Neural cell (in vitro differentiated cells): Measurements from ENCODE around the gene OR2F1. TPM values are rescaled to one million over a fixed set of nuclear protein-coding genes. Genes with fewer than 3 reads are reported as not detected.
"Not testable (repeated sequence)": the region's sequence is repeated elsewhere in the genome, so short reads cannot be mapped to it uniquely, and the experiment has no call there.

ENCODE experiments used
- H2AFZ ChIP-seq: fragments of 200-600, 300-800 bp; sonication (generic), shearing (Covaris generic); 2 replicates; pipeline ENCODE4 v1.6.0; 2014; ENCODE audit warnings: low read depth, mild to moderate bottlenecking, antibody characterized with exemption, low read length, moderate library complexity
- H3F3A ChIP-seq: fragments of 200-600 bp; shearing (Covaris generic); 2 replicates; pipeline ENCODE4 v1.6.1; 2016; ENCODE audit warnings: mild to moderate bottlenecking, moderate library complexity, mixed read lengths, antibody characterized with exemption, low read length; ENCODE audit not compliant: insufficient read depth, poor library complexity, severe bottlenecking
- H3K27ac ChIP-seq: fragments of 200-600, 300-800 bp; sonication (generic), shearing (Covaris generic); 2 replicates; pipeline ENCODE4 v1.5.1; 2014; ENCODE audit warnings: mild to moderate bottlenecking, low read length, moderate library complexity
- H3K27me3 ChIP-seq: fragments of 300-800, 200-600 bp; sonication (generic), shearing (Covaris generic); 2 replicates; pipeline ENCODE4 v1.6.0; 2014; ENCODE audit warnings: mild to moderate bottlenecking, low read depth, low read length, moderate library complexity; ENCODE audit not compliant: insufficient read depth
- H3K36me3 ChIP-seq: fragments of 300-800, 200-600 bp; sonication (generic), shearing (Covaris generic); 2 replicates; pipeline ENCODE4 v1.5.1; 2014; ENCODE audit warnings: mild to moderate bottlenecking, antibody characterized with exemption, low read length, moderate library complexity; ENCODE audit not compliant: insufficient read depth
- H3K4me2 ChIP-seq: fragments of 300-800, 200-600 bp; sonication (generic), shearing (Covaris generic); 2 replicates; pipeline ENCODE4 v1.6.0; 2014; ENCODE audit warnings: mild to moderate bottlenecking, low read length
- H3K4me3 ChIP-seq: fragments of 300-800, 200-600 bp; sonication (generic), shearing (Covaris generic); 2 replicates; pipeline ENCODE4 v1.5.1; 2014; ENCODE audit warnings: mild to moderate bottlenecking, low read length, moderate library complexity
- H3K79me2 ChIP-seq: fragments of 200-600 bp; shearing (Covaris generic); replicated peaks from 2 replicates; pipeline ENCODE4 v1.6.0; 2014; ENCODE audit warnings: mild to moderate bottlenecking, low read length, moderate library complexity; ENCODE audit not compliant: insufficient read depth
- H3K9ac ChIP-seq: fragments of 300-800, 200-600 bp; sonication (generic), shearing (Covaris generic); 2 replicates; pipeline ENCODE4 v1.6.1; 2016; ENCODE audit warnings: mild to moderate bottlenecking, low read length, mixed read lengths
- H3K9me2 ChIP-seq: fragments of 200-600 bp; shearing (Covaris generic); 2 replicates; pipeline ENCODE4 v1.6.1; 2016; ENCODE audit warnings: mild to moderate bottlenecking, low read length, mixed read lengths; ENCODE audit not compliant: insufficient read depth
- H3K9me3 ChIP-seq: fragments of 200-600, 300-800 bp; sonication (generic), shearing (Covaris generic); 2 replicates; pipeline ENCODE4 v1.6.1; 2016; ENCODE audit warnings: mild to moderate bottlenecking, mixed run types, low read length, moderate library complexity, mixed read lengths
- H4K20me1 ChIP-seq: fragments of 200-600 bp; shearing (Covaris generic); 2 replicates; pipeline ENCODE4 v1.6.1; 2016; ENCODE audit warnings: mild to moderate bottlenecking, mixed run types; ENCODE audit not compliant: insufficient read depth
- CTCF ChIP-seq: fragments of 450-650 bp; IDR thresholded peaks from 2 replicates; pipeline ENCODE4 v1.5.1; 2014; ENCODE audit warnings: antibody characterized with exemption, mild to moderate bottlenecking, moderate library complexity; ENCODE audit not compliant: poor library complexity, severe bottlenecking
- EP300 ChIP-seq: fragments of 450-650 bp; conservative IDR thresholded peaks from 2 replicates; pipeline ENCODE4 v1.6.1; 2014; ENCODE audit warnings: antibody characterized with exemption, mild to moderate bottlenecking, moderate library complexity; ENCODE audit not compliant: poor library complexity, severe bottlenecking
- EZH2 ChIP-seq: fragments of 200-600, 300-800 bp; shearing (Covaris generic), sonication (generic); IDR thresholded peaks from 2 replicates; pipeline ENCODE4 v1.6.1; 2014; ENCODE audit warnings: antibody characterized with exemption, low read length, borderline replicate concordance, mild to moderate bottlenecking; ENCODE audit not compliant: insufficient read depth, poor library complexity, severe bottlenecking
- RAD21 ChIP-seq: fragments of 450-650 bp; conservative IDR thresholded peaks from 2 replicates; pipeline ENCODE4 v1.6.1; 2014; ENCODE audit warnings: antibody characterized with exemption, mild to moderate bottlenecking, moderate library complexity
- TAF1 ChIP-seq: IDR thresholded peaks from 2 replicates; pipeline ENCODE4 v1.6.1; 2012; ENCODE audit warnings: low read depth
- polyA plus RNA-seq: library from polyadenylated mRNA; depleted of rRNA; stranded (reverse); fragments of >200 nt; gene quantifications from 2 replicates; pipeline ENCODE4 v1.2.3, GENCODE V29; 2014

Gene OR2F1
- polyA plus RNA-seq, 1 donor from 2014 or later = not detected

- not testable (repeated sequence) for H3K79me2 ChIP-seq, H4K20me1 ChIP-seq, H3K27ac ChIP-seq, H3K4me3 ChIP-seq, H2AFZ ChIP-seq, H3K9me2 ChIP-seq, H3K4me2 ChIP-seq, H3F3A ChIP-seq, H3K9ac ChIP-seq, H3K36me3 ChIP-seq, H3K9me3 ChIP-seq, H3K27me3 ChIP-seq
These were observed 56.2 kb downstream of the OR2F1 start for GRCh38 chr7:144010821-144011220.

GRCh38 chr7:144011458-144012230 lies 57.0 kb downstream of the OR2F1 start:
- no peaks in the 10 kb centered on the region for H3K79me2 ChIP-seq
- H3K27me3 ChIP-seq = no peaks in the 10 kb centered on the region
- no peak overlapping the region for H2AFZ ChIP-seq
- peaks cover 4% of the 10 kb centered on the region for H3K9me3 ChIP-seq
- no peaks in the 10 kb centered on the region for H3F3A ChIP-seq
- no peaks in the 10 kb centered on the region for H3K36me3 ChIP-seq
- H3K9me2 ChIP-seq = no peaks in the 10 kb centered on the region
- no peak overlapping the region for H3K4me3 ChIP-seq
- H4K20me1 ChIP-seq = no peaks in the 10 kb centered on the region
- no peak overlapping the region for H3K27ac ChIP-seq
- no peak for TF ChIP-seq EZH2
- no peak for TF ChIP-seq TAF1
- TF ChIP-seq CTCF = no peak
- no peak for TF ChIP-seq EP300
- TF ChIP-seq RAD21 = no peak
- no peak overlapping the region for H3K9ac ChIP-seq
- H3K4me2 ChIP-seq = no peak overlapping the region

Other genes starting within 250 kb of the OR2F1 start
- not detected in 2 replicates for gene CTAGE6, start 197.1 kb upstream of the OR2F1 start, polyA plus RNA-seq
- 172 and 182 TPM in 2 replicates for gene TCAF1, start 52.7 kb upstream of the OR2F1 start, polyA plus RNA-seq
- not detected in 2 replicates for gene OR2F2, start 19.6 kb upstream of the OR2F1 start, polyA plus RNA-seq
- gene OR6B1, start 45.5 kb downstream of the OR2F1 start, polyA plus RNA-seq = not detected in 2 replicates
- gene OR2A5, start 94.1 kb downstream of the OR2F1 start, polyA plus RNA-seq = not detected in 2 replicates
- not detected in 2 replicates for gene OR2A25, start 115.0 kb downstream of the OR2F1 start, polyA plus RNA-seq
- gene OR2A12, start 131.4 kb downstream of the OR2F1 start, polyA plus RNA-seq = not detected in 2 replicates
- gene OR2A2, start 154.7 kb downstream of the OR2F1 start, polyA plus RNA-seq = not detected in 2 replicates
- not detected in 2 replicates for gene OR2A14, start 168.3 kb downstream of the OR2F1 start, polyA plus RNA-seq
- not detected in 2 replicates for gene CTAGE4, start 228.6 kb downstream of the OR2F1 start, polyA plus RNA-seq
- not detected in 2 replicates for gene ARHGEF35, start 241.0 kb downstream of the OR2F1 start, polyA plus RNA-seq